Adrenal gland (tissue), 12 donors: ENCODE data around the gene SIGLEC7. TPM values are rescaled to one million over a fixed set of nuclear protein-coding genes. Genes with fewer than 3 reads are reported as not detected.
A peak's percentile ranks its signal among the peaks of the same experiment; 100 is the strongest.

Source experiments
- DNase-seq, 7 donors: peaks; one replicate each; pipeline ENCODE4 v3.0.0-alpha.2; 2019 to 2020
- H3K27ac ChIP-seq, 5 donors: fragments of 200-600 bp; sonication (generic) in 4 of 5; 1 replicate in 3 of 5; 2 replicates in 2 of 5; pipeline versions ENCODE4 v1.5.1 to v1.8.0; 2016 to 2020; ENCODE audit warnings: mild to moderate bottlenecking in 1 of 5
- H3K27me3 ChIP-seq: fragments of 200-600 bp; 2 replicates; pipeline ENCODE4 v1.8.0; 2021
- H3K36me3 ChIP-seq, 2 donors: fragments of 200-600 bp; replicated peaks in 1 of 2; 1 replicate in 1 of 2; 2 replicates in 1 of 2; pipeline versions ENCODE4 v1.5.1 to v1.8.0; 2018 to 2022
- H3K4me1 ChIP-seq, 2 donors: fragments of 200-600 bp; replicated peaks in 1 of 2; 1 replicate in 1 of 2; 2 replicates in 1 of 2; pipeline versions ENCODE4 v1.5.1 to v1.8.0; 2018 to 2021
- H3K4me3 ChIP-seq, 4 donors: fragments of 200-600 bp; sonication (generic) in 3 of 4; one replicate each; pipeline ENCODE4 v1.5.1; 2016 to 2018
- H3K9me3 ChIP-seq, 3 donors: fragments of 200-600 bp; sonication (generic) in 1 of 3; replicated peaks in 1 of 3; 1 replicate in 2 of 3; 2 replicates in 1 of 3; pipeline versions ENCODE4 v1.5.1 to v1.8.0; 2016 to 2021
- CTCF ChIP-seq, 6 experiments: fragments of 450-650 bp in 4 of 6; fragments of 200-600 bp in 2 of 6; sonication (generic) in 1 of 6; IDR thresholded peaks; 1 replicate in 5 of 6; 2 replicates in 1 of 6; pipeline versions ENCODE4 v1.5.1 to v1.8.0; 2016 to 2021; ENCODE audit warnings: antibody characterized with exemption in 6 of 6, mild to moderate bottlenecking in 2 of 6, moderate library complexity in 1 of 6
- POLR2A ChIP-seq, 2 donors: fragments of 450-650 bp; IDR thresholded peaks; one replicate each; pipeline ENCODE4 v1.6.1; 2017; ENCODE audit warnings: antibody characterized with exemption in 2 of 2, mild to moderate bottlenecking in 2 of 2, moderate library complexity in 1 of 2
- WGBS, 4 donors: extraction: QIAGEN DNeasy Blood & Tissue Kit in 2 of 4; methylation state at CpG; one replicate each; pipeline versions ENCODE4 v1.1.5 to v1.1.7; 2013 to 2017; 5-methylcytosine and 5-hydroxymethylcytosine counted together
- intact Hi-C, 2 donors: fragments of 100-400 bp; cut with DNase I; formaldehyde crosslinking; loops; one replicate each; pipeline versions ENCODE4 v1.14.1 to v1.15.0; 2022 to 2023
- polyA plus RNA-seq, 3 donors: library from polyadenylated mRNA; stranded (reverse); fragments of 200-250 nt in 2 of 3; fragments of 350-450 nt in 1 of 3; fragmentation: Illumina TruSeq in 1 of 3; extraction: RNeasy Lipid Tissue Mini Kit (QIAGEN cat#74804) in 1 of 3; gene quantifications; one replicate each; pipeline ENCODE4 v1.2.3, GENCODE V29; 2013 to 2014
- total RNA-seq, 9 donors: library from RNA; depleted of rRNA in 4 of 9; stranded (reverse); fragments of >200 nt in 4 of 9; fragments of 120-200 nt in 1 of 9; fragmentation: NEBNext Ultra II Directional in 1 of 9; extraction: Animal tissue kit (Norgen Biotek cat#: 25700) in 1 of 9; gene quantifications; one replicate each; pipeline versions ENCODE4 v1.1.0 to v1.2.4, GENCODE V29; 2013 to 2023
- donor health status: healthy with polysubstance abuse.
- donor health status: Bipolar disorder and iron deficiency.
- donor health status: DM: yes; HTN: yes; CAD: no.
- donor health status: DM: no; HTN: no; CAD: no.
- donor health status: DM: no; HTN: no; CAD: no.
- donor health status: DM: yes; HTN: yes; CAD: no.

Gene SIGLEC7
- total and polyA plus RNA-seq, 12 donors = 1.00 to 13.1 (median 7.4) TPM

DNA sequence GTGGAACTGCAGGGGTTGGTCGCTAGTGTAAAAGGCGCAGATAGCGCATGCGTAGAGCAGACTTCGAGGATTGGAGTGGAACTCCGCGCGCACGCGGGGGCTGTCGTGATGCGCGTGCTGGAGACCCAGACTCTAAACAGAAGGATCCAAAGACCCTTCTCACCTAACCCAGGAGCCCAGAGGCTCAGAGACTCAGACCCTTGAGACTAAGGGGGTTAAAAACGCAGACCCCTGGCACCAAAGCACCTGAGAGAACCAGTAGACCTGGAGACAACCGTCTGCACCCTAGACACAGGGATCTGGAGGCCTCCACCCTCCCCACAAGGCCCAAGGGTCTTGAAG is 33.3 kb upstream of the SIGLEC7 start:
- 3 to 8% (median 5%) methylated on average over 14 to 15 of the region's 15 CpGs for WGBS, 4 donors
- H3K27ac ChIP-seq = peak overlapping the region in 2 of 5 donors; percentile 45 to 71
- intact Hi-C loops = no loop called here

DNA sequence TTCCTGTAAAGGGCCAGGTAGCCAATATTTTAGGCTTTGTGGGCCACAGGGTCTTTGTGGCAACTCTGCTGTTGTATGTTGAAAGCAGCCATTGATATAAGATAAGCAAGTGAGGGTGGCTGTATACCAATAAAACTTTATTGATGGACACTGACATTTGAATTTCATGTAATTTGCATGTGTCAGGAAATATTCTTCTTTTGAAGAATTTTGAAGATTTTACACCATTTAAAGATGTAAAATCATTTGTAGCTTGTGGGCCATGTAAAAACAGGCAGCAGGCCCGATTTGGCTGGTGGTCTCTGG is 31.5 kb upstream of the SIGLEC7 start:
- intact Hi-C loops = no loop called here
- Histone ChIP-seq H3K9me3 (no peaks in the 10 kb centered on the region), H3K4me3 (no peak overlapping the region), H3K36me3 (no peaks in the 10 kb centered on the region), H3K27me3 (no peaks in the 10 kb centered on the region), H3K27ac (no peak overlapping the region), H3K4me1 (peaks cover 9 to 13% of the 10 kb centered on the region in 2 donors)
- WGBS, 4 donors = 52 to 73% (median 62%) methylated on average over 1 of the region's 1 CpG
- no peak for DNase-seq
- no peak for TF ChIP-seq POLR2A (IDR thresholded peaks at IDR 0.05)
- TF ChIP-seq CTCF (IDR thresholded peaks at IDR 0.05) = no peak

More for the DNA sequence above, 33.3 kb upstream of the SIGLEC7 start:
- no peak for DNase-seq
- Histone ChIP-seq H3K9me3 (no peaks in the 10 kb centered on the region), H3K4me1 (peaks cover 9 to 13% of the 10 kb centered on the region in 2 donors), H3K36me3 (peaks cover 0 to 3% of the 10 kb centered on the region in 2 donors), H3K4me3 (peak overlapping the region in 2 of 4 donors; percentile 64 to 69), H3K27me3 (no peaks in the 10 kb centered on the region)
- TF ChIP-seq POLR2A (IDR thresholded peaks at IDR 0.05) = no peak
- peak in 1 of 6 experiments; percentile 1 for TF ChIP-seq CTCF (IDR thresholded peaks at IDR 0.05)

GRCh38 chr19:51111606-51112005 is 30.5 kb upstream of the SIGLEC7 start:
- 44 to 51% (median 47%) methylated on average over 6 of the region's 6 CpGs for WGBS, 4 donors
- H3K4me3 ChIP-seq = no peak overlapping the region
- intact Hi-C loops = no loop called here

DNA sequence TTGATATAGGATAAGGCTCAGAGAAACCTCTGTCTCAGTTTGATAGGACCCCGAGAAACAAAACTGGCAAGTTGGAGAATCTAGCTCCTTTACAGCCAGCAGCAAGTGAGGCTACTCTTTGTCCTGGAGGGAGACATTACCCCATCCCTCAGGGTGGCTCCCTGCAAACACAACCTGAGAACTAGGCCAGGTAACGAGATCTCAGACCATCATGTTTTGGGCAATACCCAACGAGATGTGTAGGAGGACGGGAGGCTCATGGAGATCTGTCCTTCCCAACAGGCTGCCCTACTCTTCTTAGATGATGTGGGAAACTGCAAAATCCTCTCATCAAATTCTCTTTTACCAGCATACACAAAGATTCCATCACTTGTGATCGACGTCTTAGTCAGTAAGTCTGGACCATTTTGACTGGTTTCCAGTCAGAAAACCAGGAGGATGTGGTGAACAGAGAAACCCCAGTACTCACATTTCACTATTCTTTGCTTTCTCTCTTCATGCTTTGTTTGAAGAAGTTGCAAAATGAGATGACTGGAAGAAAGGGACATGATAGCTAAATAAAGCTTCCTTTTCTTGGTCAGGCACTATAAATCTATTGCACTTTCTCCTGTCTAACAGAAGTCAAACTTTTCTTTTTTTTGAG is 27.9 kb upstream of the SIGLEC7 start:
- Histone ChIP-seq H3K4me3 (no peak overlapping the region), H3K4me1 (no peaks in the 10 kb centered on the region), H3K36me3 (no peaks in the 10 kb centered on the region), H3K27ac (no peak overlapping the region), H3K9me3 (no peaks in the 10 kb centered on the region), H3K27me3 (no peaks in the 10 kb centered on the region)
- no peak for TF ChIP-seq CTCF (IDR thresholded peaks at IDR 0.05)
- TF ChIP-seq POLR2A (IDR thresholded peaks at IDR 0.05) = no peak
- WGBS, 4 donors = 67 to 83% (median 70%) methylated on average over 5 to 6 of the region's 6 CpGs
- intact Hi-C loops = no loop called here
- DNase-seq = no peak

More at GRCh38 chr19:51111606-51112005, 30.5 kb upstream of the SIGLEC7 start:
- no peak for DNase-seq
- H3K36me3 ChIP-seq = no peaks in the 10 kb centered on the region
- no peaks in the 10 kb centered on the region for H3K27me3 ChIP-seq
- H3K4me1 ChIP-seq = peaks cover 9 to 13% of the 10 kb centered on the region in 2 donors
- H3K9me3 ChIP-seq = no peaks in the 10 kb centered on the region
- TF ChIP-seq CTCF (IDR thresholded peaks at IDR 0.05) (peak in 1 of 6 experiments; percentile 14), POLR2A (IDR thresholded peaks at IDR 0.05) (no peak)
- no peak overlapping the region for H3K27ac ChIP-seq
